ENCODE results near the gene ARID4B. TPM values are rescaled to one million over a fixed set of nuclear protein-coding genes. Genes with fewer than 3 reads are reported as not detected.
"Not testable (repeated sequence)": the region's sequence is repeated elsewhere in the genome, so short reads cannot be mapped to it uniquely, and the experiment has no call there.

ARID4B gene
- total RNA-seq, 1 donor from 2014 or later = 68.8 TPM

- Mint-ChIP-seq H3K27ac (peak overlapping the region; percentile 26), H3K36me3 (ENCODE audit: insufficient read depth) (peaks cover 7% of the 10 kb centered on the region), H3K27me3 (no peaks in the 10 kb centered on the region), H3K4me3 (ENCODE audit: low read depth) (no peak overlapping the region), H3K9me3 (ENCODE audit: low read depth) (peaks cover 6% of the 10 kb centered on the region), H3K4me1 (ENCODE audit: low read depth) (peaks cover 15% of the 10 kb centered on the region)
- no peak for TF ChIP-seq CTCF (IDR thresholded peaks at IDR 0.05; ENCODE audit: unreplicated experiment)
- no peak for DNase-seq (ENCODE audit: low spot score, unreplicated experiment)
Observed at GRCh38 chr1:235287208-235287882, 40.6 kb downstream of the ARID4B start.

- Mint-ChIP-seq H3K27me3 (no peaks in the 10 kb centered on the region), H3K4me3 (ENCODE audit: low read depth) (no peak overlapping the region), H3K4me1 (ENCODE audit: low read depth) (peaks cover 13% of the 10 kb centered on the region), H3K36me3 (ENCODE audit: insufficient read depth) (peaks cover 7% of the 10 kb centered on the region), H3K27ac (peak overlapping the region; percentile 72), H3K9me3 (ENCODE audit: low read depth) (peaks cover 6% of the 10 kb centered on the region)
- no peak for TF ChIP-seq CTCF (IDR thresholded peaks at IDR 0.05; ENCODE audit: unreplicated experiment)
- DNase-seq (ENCODE audit: low spot score, unreplicated experiment) = no peak
Observed at GRCh38 chr1:235286667-235287066, 41.3 kb downstream of the ARID4B start.

- TF ChIP-seq CTCF (IDR thresholded peaks at IDR 0.05; ENCODE audit: unreplicated experiment) = no peak
- Mint-ChIP-seq H3K27ac (no peak overlapping the region), H3K27me3 (no peaks in the 10 kb centered on the region), H3K4me3 (ENCODE audit: low read depth) (no peak overlapping the region), H3K9me3 (ENCODE audit: low read depth) (peaks cover 6% of the 10 kb centered on the region), H3K4me1 (ENCODE audit: low read depth) (peaks cover 16% of the 10 kb centered on the region), H3K36me3 (ENCODE audit: insufficient read depth) (peaks cover 8% of the 10 kb centered on the region)
- no peak for DNase-seq (ENCODE audit: low spot score, unreplicated experiment)
Observed at GRCh38 chr1:235284231-235284769, 43.7 kb downstream of the ARID4B start.

- not testable (repeated sequence) for H3K9me3 Mint-ChIP-seq (ENCODE audit: low read depth)
- peaks cover 22% of the 10 kb centered on the region for H3K4me1 Mint-ChIP-seq (ENCODE audit: low read depth)
Observed at GRCh38 chr1:235283636-235284035, 44.3 kb downstream of the ARID4B start.

GRCh38 chr1:235280467-235280866, 47.5 kb downstream of the ARID4B start:
- no peak overlapping the region for H3K4me3 Mint-ChIP-seq (ENCODE audit: low read depth)
- H3K4me1 Mint-ChIP-seq (ENCODE audit: low read depth) = peaks cover 25% of the 10 kb centered on the region
- no peak overlapping the region for H3K27ac Mint-ChIP-seq
- no peak for DNase-seq (ENCODE audit: low spot score, unreplicated experiment)
- peaks cover 3% of the 10 kb centered on the region for H3K9me3 Mint-ChIP-seq (ENCODE audit: low read depth)
- peaks cover 4% of the 10 kb centered on the region for H3K36me3 Mint-ChIP-seq (ENCODE audit: insufficient read depth)
- no peak for TF ChIP-seq CTCF (IDR thresholded peaks at IDR 0.05; ENCODE audit: unreplicated experiment)
- no peaks in the 10 kb centered on the region for H3K27me3 Mint-ChIP-seq

More at GRCh38 chr1:235283636-235284035, 44.3 kb downstream of the ARID4B start:
- DNase-seq (ENCODE audit: low spot score, unreplicated experiment); H3K4me3 Mint-ChIP-seq (ENCODE audit: low read depth); H3K27ac Mint-ChIP-seq; H3K27me3 Mint-ChIP-seq; H3K36me3 Mint-ChIP-seq (ENCODE audit: insufficient read depth): not testable (repeated sequence)

- no peak overlapping the region for H3K4me3 Mint-ChIP-seq (ENCODE audit: low read depth)
- no peak overlapping the region for H3K27ac Mint-ChIP-seq
- H3K9me3 Mint-ChIP-seq (ENCODE audit: low read depth) = no peaks in the 10 kb centered on the region
- TF ChIP-seq CTCF (IDR thresholded peaks at IDR 0.05; ENCODE audit: unreplicated experiment) = no peak
- peaks cover 25% of the 10 kb centered on the region for H3K4me1 Mint-ChIP-seq (ENCODE audit: low read depth)
- DNase-seq (ENCODE audit: low spot score, unreplicated experiment) = no peak
- H3K27me3 Mint-ChIP-seq = no peaks in the 10 kb centered on the region
- H3K36me3 Mint-ChIP-seq (ENCODE audit: insufficient read depth) = peaks cover 1% of the 10 kb centered on the region
Observed at GRCh38 chr1:235279694-235280093, 48.3 kb downstream of the ARID4B start.

Measured in progenitor cell of endocrine pancreas (in vitro differentiated cells).